GM19463 (cell line): ENCODE results near the gene TPK1.
A peak's percentile ranks its signal among the peaks of the same experiment; 100 is the strongest.

Source experiments
- ATAC-seq: cut with Tn5 transposase; IDR thresholded peaks from one replicate; pipeline ENCODE4 v1.9.1; 2021; ENCODE audit warnings: mild to moderate bottlenecking, moderate library complexity; ENCODE audit not compliant: unreplicated experiment

TPK1 gene

DNA sequence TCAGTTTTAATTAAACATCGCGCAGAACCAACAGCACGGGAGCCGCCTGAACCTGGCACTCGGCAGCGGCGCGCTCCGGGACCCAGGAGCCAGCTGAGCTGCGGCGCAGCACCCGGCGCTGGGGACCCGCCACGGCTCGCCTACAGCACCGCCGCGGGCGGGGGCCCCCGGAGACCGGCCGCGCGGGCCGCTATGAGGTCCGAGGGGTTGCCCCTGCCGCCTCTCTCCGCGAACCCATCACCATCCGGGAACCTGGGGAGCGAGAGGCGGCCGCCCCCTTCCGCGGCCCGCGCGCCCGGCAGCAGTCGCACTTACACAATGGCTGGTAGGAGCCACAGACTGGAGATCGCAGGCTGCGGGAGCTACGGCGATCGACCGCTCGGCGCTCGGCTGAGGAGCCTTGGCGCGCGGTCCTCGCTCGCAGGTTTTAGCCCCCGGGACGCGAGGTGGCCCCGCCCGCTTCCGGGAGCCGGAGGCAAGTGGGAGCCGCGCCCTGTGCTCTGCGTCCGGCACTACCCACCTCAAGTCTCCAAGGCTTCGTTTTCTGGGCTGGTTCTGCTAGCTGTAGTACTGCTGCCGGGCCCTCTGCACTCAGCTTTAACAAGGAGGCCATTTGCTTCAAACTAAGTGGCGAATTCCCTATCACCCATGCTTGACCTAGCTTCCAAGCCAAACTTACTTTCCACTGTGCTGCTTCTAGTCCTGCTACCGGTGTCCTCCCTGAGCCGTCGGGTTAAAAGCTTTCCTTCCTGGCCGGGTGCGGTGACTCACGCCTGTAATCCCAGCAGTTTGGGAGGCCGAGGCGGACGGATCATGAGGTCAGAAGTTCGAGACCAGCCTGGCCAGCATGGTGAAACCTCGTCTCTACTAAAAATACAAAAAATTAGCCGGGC, at the start of gene TPK1:
Gene TPK1 (minus strand): TSS at position 402 of the 893 bp plus-strand sequence. CDS start 451 bp downstream, outside the sequence.
- peak; percentile 81 for ATAC-seq

DNA sequence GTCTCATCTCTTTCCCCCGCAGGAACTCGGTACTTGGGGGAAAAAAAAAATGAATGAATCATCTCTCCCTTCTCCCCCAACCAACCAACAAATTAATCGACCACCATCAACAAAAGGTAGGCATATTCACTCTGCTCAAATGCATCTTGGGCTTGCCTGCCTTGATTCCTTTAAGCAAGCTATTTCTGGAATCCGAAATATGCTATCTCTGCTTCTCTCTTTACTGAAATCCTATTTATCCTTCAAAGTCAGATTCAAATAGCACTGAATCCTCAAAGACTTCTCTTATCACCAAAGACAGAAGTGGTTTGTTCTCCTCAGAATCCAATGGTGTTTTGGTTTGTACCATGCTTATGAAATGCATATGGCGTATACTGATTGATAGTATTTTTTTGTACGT, 49.6 kb upstream of the TPK1 start:
- ATAC-seq, result no peak

- no peak for ATAC-seq
Observed at GRCh38 chr7:144884896-144885295, 49.0 kb upstream of the TPK1 start.

DNA sequence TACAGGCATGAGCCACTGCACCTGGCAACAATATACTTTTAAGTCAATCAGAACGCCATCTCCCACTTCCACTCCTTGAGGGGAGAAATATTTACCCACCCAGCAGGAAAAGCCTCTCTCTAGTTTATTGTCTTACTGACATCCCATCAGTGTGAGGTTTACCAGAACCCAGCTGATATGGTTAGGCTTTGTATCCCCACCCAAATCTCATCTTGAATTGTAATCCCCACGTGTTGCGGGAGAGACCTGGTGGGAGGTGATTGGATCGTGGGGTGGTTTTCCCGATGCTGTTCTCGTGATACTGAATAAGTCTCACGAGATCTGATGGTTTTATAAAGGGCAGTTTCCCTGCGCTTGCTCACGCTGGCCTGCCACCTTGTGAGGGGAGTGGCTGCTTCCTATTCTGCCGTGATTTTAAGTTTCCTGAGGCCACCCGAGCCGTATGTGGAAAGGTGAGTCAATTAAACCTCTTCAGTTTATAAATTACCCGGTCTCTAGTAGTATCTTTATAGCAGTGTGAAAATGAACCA, 37.5 kb upstream of the TPK1 start:
- no peak for ATAC-seq

DNA sequence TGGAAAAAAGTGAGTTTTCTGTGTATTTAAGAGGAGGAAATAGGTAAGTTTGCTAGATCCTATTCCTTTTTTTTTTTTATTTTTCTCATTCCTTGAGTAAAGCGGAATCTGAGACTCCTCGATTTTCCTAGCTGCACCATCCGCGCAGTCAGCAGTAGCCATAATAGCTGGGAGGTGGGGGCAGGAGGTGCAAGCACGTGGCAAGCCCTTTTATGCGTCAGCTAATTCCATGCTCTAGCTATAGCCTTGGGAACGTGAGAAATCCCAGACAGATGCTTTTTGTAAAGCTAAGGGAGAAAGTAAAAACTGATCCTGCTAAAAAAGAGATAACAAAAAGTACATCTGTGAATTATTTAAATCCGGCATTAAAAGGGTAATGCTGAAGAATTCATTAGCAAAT, 33.2 kb upstream of the TPK1 start:
- ATAC-seq, result no peak

GRCh38 chr7:144866189-144866588, 30.3 kb upstream of the TPK1 start:
- peak; percentile 88 for ATAC-seq

GRCh38 chr7:144863320-144863647, 27.4 kb upstream of the TPK1 start:
- ATAC-seq, result no peak

DNA sequence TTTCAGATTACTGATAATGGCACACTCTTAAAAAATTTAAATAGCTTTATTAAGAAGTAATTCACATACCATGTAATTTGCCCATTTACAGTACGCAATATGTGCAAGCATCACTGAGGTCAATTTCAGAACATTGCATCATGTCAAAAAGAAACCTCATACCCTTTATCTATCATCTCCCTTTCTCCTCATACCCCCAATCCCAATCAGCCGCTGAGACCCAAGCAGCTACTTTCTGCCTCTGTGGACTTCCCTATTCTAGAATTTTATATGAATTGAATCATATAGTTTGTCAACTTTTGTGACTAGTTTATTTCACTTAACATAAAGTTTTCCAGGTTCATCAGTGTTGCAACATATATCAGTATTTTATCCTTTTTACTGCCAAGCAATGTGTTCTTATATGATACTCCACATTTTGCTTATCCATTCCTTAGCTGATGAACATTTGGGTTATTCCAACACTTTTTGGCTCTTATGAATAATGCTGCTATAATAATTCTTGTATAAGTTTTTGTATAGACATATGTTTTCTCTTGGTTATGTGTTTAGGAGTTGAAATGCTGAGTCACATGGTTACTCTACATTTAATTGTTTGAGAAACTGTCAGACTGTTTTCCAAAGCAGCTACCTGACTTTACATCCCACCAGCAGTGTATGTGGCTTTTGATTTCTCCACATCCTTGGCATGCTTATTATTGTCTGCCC, 26.9 kb upstream of the TPK1 start:
- no peak for ATAC-seq

GRCh38 chr7:144859739-144860138, 23.9 kb upstream of the TPK1 start:
- no peak for ATAC-seq

GRCh38 chr7:144857463-144857862, 21.6 kb upstream of the TPK1 start:
- no peak for ATAC-seq

- no peak for ATAC-seq
Observed at GRCh38 chr7:144854839-144855424, 19.1 kb upstream of the TPK1 start.

DNA sequence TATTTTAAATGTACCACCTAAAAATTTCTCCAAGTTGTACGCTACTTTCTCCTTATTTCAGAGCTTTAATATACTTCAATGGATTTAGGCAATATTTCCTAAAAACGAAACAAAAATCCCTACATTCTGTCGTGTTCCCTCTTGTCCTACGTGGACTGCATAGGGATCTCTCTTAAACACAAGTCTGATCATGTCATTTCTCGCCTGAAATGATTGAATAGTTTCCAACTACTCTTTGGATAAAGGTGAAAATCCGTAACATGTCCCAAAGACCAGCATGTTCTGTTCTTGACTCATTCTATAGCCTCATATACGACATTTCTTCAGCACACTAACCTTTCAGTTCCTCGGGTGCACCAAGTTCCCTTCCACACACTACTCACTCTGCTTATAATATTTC, 17.7 kb upstream of the TPK1 start:
- no peak for ATAC-seq

DNA sequence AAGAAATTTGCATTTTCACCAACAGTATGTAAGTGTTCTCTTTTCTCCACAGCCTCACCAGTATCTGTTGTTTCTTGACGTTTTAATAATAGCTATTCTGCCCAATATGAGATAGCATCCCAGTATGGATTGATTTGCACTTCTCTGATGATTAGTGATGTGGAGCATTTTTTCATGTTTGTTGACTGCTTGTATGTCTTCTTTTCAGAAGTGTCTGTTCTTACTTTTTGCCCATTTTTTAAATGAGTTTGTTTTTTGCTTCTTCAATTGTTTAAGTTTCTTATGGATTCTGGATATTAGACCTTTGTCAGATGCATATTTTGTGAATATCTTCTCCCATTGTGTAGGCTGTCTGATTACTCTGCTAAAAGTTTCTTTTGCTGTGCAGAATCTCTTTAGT, 12.2 kb upstream of the TPK1 start:
- no peak for ATAC-seq

- ATAC-seq, result peak; percentile 85
Observed at GRCh38 chr7:144842377-144842851, 6.6 kb upstream of the TPK1 start.

DNA sequence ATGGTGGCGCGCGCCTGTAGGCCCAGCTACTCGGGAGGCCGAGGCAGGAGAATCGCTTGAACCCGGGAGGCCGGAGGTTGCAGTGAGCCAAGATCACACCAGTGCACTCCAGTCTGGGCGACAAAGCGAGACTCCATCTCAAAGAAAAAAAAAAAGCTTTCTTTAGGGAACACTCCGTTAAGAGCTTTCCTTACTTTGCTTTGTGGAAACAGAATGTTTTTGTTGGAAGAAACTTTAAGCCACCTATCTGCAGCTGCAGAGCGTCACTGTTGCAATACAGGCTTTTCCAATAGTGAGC, 641 bp upstream of the TPK1 start:
- ATAC-seq, result no peak

GRCh38 chr7:144835155-144835611, 670 bp downstream of the TPK1 start:
- peak; percentile 30 for ATAC-seq

- ATAC-seq, result peak; percentile 26
Observed at GRCh38 chr7:144834641-144835144, 1.2 kb downstream of the TPK1 start.

- ATAC-seq, result no peak
Observed at GRCh38 chr7:144830811-144831210, 5.0 kb downstream of the TPK1 start.

- ATAC-seq, result no peak
Observed at GRCh38 chr7:144830024-144830785, 5.6 kb downstream of the TPK1 start.

DNA sequence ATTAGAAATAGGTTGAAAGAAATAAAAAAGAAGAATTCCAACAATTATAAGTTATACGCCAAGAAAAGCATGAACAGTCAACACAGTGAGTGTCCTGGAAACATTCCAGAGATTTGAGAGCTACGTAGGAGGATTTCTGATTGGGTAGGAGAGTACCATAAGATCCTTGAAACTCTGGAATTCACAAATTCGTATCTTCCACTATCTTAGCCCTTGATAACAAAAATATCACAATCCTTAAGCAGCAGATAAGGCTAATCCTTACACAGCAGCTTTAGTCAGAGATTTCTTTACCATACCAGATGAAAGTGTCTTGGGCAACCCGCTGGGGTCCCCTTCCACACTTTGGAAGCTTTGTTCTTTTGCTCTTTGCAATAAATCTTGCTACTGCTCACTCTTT, 8.2 kb downstream of the TPK1 start:
- no peak for ATAC-seq

- no peak for ATAC-seq
Observed at GRCh38 chr7:144826208-144826607, 9.6 kb downstream of the TPK1 start.
